GM12864 (cell line): ENCODE results near the gene PBRM1.

ENCODE experiments used
- DNase-seq: peaks from one replicate; pipeline ENCODE4 v3.0.0-alpha.2; 2011; ENCODE audit warnings: low read depth
- H3K4me3 ChIP-seq: 2 replicates; pipeline ENCODE4 v1.5.1; 2011; ENCODE audit warnings: mild to moderate bottlenecking, low read depth, low read length, control low read depth
- CTCF ChIP-seq: IDR thresholded peaks from 2 replicates; pipeline ENCODE4 v1.5.1; 2011; ENCODE audit warnings: low read depth, mild to moderate bottlenecking, moderate library complexity, low read length, control low read depth, inconsistent platforms; ENCODE audit errors: missing control alignments

The PBRM1 gene

GRCh38 chr3:52532838-52533622, 152.7 kb downstream of the PBRM1 start:
- TF ChIP-seq CTCF, result no peak
- H3K4me3 ChIP-seq, result peak overlapping the region; percentile 84
- no peak for DNase-seq

GRCh38 chr3:52532517-52532837, 153.2 kb downstream of the PBRM1 start:
- DNase-seq, result peak; percentile 42
- H3K4me3 ChIP-seq, result peak overlapping the region; percentile 84

GRCh38 chr3:52531860-52532516, 153.7 kb downstream of the PBRM1 start:
- H3K4me3 ChIP-seq, result peak overlapping the region; percentile 84
- no peak for TF ChIP-seq CTCF
- DNase-seq, result no peak

More at GRCh38 chr3:52532517-52532837, 153.2 kb downstream of the PBRM1 start:
- TF ChIP-seq CTCF, result no peak

GRCh38 chr3:52530918-52531826, 154.5 kb downstream of the PBRM1 start:
- DNase-seq, result no peak
- H3K4me3 ChIP-seq, result peak overlapping the region; percentile 84

GRCh38 chr3:52529376-52530333, 156.1 kb downstream of the PBRM1 start:
- H3K4me3 ChIP-seq, result no peak overlapping the region
- TF ChIP-seq CTCF, result no peak
- no peak for DNase-seq

More at GRCh38 chr3:52530918-52531826, 154.5 kb downstream of the PBRM1 start:
- TF ChIP-seq CTCF, result no peak

GRCh38 chr3:52528586-52529375, 156.9 kb downstream of the PBRM1 start:
- no peak for TF ChIP-seq CTCF
- DNase-seq, result no peak
- H3K4me3 ChIP-seq, result no peak overlapping the region
